ENCODE measurements around the gene LARP4B. TPM values are rescaled to one million over a fixed set of nuclear protein-coding genes. Genes with fewer than 3 reads are reported as not detected.

Gene LARP4B
- total and polyA plus RNA-seq, 2 donors from 2014 or later, result 12.9 to 96.6 TPM

DNA sequence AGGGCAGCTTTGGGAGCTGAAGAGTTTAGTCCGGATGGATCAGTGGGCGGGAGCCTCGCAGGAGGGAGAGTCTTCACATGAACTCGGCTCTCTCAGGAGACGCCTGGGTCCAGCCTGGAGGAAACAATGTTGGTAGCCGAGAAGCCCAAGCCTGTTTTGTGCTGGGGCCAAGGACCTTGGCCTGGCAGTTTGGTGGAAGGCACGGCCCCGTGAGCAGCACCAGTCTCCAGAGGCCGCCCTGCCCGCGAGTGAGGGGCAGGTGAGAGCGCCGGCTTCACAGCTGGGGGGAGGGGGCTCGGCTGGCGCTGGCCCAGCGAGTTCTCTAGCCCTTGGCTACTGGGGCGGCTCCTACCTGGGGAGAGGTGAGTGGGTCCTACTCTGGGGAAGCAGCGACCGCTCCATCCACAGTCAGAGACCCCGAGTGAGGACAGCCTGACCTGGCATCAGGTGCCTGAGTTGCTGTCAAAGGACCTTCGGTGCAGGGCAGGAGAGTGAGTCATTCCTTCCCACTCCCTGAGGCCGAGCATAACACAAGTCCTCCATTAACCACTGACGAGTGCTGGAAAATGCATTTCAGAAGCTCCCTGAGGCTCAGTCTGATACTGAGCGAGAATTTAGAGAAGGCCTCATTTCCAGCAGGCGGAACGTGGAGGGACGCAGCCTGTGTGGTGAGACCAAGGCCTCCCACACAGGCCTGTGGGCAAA lies 152.7 kb downstream of the LARP4B start:
- H3K4me3 ChIP-seq (ENCODE audit: low read length in 3 of 3), result no peak overlapping the region
- TF ChIP-seq, protein P1, sequence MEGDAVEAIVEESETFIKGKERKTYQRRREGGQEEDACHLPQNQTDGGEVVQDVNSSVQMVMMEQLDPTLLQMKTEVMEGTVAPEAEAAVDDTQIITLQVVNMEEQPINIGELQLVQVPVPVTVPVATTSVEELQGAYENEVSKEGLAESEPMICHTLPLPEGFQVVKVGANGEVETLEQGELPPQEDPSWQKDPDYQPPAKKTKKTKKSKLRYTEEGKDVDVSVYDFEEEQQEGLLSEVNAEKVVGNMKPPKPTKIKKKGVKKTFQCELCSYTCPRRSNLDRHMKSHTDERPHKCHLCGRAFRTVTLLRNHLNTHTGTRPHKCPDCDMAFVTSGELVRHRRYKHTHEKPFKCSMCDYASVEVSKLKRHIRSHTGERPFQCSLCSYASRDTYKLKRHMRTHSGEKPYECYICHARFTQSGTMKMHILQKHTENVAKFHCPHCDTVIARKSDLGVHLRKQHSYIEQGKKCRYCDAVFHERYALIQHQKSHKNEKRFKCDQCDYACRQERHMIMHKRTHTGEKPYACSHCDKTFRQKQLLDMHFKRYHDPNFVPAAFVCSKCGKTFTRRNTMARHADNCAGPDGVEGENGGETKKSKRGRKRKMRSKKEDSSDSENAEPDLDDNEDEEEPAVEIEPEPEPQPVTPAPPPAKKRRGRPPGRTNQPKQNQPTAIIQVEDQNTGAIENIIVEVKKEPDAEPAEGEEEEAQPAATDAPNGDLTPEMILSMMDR (IDR thresholded peaks at IDR 0.05; ENCODE audit: borderline replicate concordance, extremely low read depth, insufficient read depth), result no peak
- DNase-seq (no peak), FAIRE-seq (no peak)
- no peaks in the 10 kb centered on the region for H3K9me3 ChIP-seq (ENCODE audit: control insufficient read depth in 2 of 3, insufficient read depth in 1 of 3, low read length in 3 of 3)
- intact Hi-C loops (cut with DNase I), result no loop called here
- H3K9ac ChIP-seq (ENCODE audit: low read length in 3 of 3), result no peak overlapping the region
- H3K4me1 ChIP-seq (ENCODE audit: control insufficient read depth in 2 of 3, insufficient read depth in 2 of 3, low read depth in 1 of 3, low read length in 3 of 3), result no peaks in the 10 kb centered on the region
- H3K36me3 ChIP-seq (ENCODE audit: control insufficient read depth in 2 of 3, insufficient read depth in 3 of 3, low read length in 3 of 3), result no peaks in the 10 kb centered on the region
- no peaks in the 10 kb centered on the region for H3K27me3 ChIP-seq (ENCODE audit: control insufficient read depth, insufficient read depth, low read length)
- H3K27ac ChIP-seq (ENCODE audit: low read depth in 2 of 2, low read length in 2 of 2), result no peak overlapping the region

DNA sequence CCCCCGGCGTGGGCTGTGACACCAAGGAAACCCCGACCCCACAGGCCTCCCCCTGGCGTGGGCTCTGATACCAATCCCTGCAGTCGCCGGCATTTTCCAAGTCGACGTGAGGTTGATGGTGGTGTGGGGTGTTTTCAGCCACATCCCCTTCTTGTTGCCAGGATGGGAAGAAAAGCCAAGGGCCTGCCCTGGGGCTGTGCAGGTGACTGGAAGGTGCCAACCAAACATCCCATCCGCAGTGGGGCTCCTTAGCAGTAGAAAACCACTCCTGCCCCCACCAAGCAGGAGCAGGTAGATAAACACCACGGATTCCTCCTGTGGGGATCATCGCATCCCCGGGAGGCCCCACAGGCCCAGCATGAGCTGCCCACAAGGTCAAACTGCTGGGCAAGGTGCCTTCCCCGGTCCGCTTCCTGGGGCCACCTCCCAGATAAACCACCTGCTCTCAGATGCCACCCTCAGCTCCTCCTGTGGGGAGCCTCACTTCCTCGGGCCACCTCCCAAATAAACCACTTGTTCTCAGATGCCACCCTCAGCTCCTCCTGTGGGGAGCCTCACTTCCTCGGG lies 153.5 kb downstream of the LARP4B start:
- H3K9ac ChIP-seq (ENCODE audit: low read length in 3 of 3), result no peak overlapping the region
- no peaks in the 10 kb centered on the region for H3K27me3 ChIP-seq (ENCODE audit: control insufficient read depth, insufficient read depth, low read length)
- TF ChIP-seq, protein P1 (IDR thresholded peaks at IDR 0.05; ENCODE audit: borderline replicate concordance, extremely low read depth, insufficient read depth), result no peak
- H3K4me1 ChIP-seq (ENCODE audit: control insufficient read depth in 2 of 3, insufficient read depth in 2 of 3, low read depth in 1 of 3, low read length in 3 of 3), result no peaks in the 10 kb centered on the region
- no peak overlapping the region for H3K4me3 ChIP-seq (ENCODE audit: low read length in 3 of 3)
- no peak overlapping the region for H3K27ac ChIP-seq (ENCODE audit: low read depth in 2 of 2, low read length in 2 of 2)
- FAIRE-seq, result no peak
- intact Hi-C loops (cut with DNase I), result no loop called here
- no peaks in the 10 kb centered on the region for H3K36me3 ChIP-seq (ENCODE audit: control insufficient read depth in 2 of 3, insufficient read depth in 3 of 3, low read length in 3 of 3)
- no peak for DNase-seq
- no peaks in the 10 kb centered on the region for H3K9me3 ChIP-seq (ENCODE audit: control insufficient read depth in 2 of 3, insufficient read depth in 1 of 3, low read length in 3 of 3)

DNA sequence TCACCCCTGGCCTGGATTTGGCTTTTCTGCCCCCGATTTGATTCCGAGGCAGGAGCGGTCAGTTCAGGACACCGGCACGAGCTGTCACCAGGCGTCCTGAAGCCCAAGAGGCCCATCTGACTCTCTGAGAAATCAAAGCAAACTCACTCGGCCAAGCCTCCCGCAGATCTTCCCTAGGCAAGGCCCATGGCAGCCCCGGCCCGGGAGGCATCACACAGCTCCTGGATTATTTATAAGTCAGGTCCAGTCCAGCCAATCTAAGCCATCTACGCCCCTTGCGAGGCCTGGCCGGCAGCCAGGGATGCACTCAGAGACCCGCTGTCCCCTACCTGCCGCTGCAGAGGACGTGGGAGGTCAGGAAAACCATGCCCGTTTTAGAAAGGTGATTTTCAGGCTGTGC lies 154.7 kb downstream of the LARP4B start:
- H3K27ac ChIP-seq (ENCODE audit: low read depth in 2 of 2, low read length in 2 of 2), result no peak overlapping the region
- no peaks in the 10 kb centered on the region for H3K27me3 ChIP-seq (ENCODE audit: control insufficient read depth, insufficient read depth, low read length)
- no peak for FAIRE-seq
- no peaks in the 10 kb centered on the region for H3K9me3 ChIP-seq (ENCODE audit: control insufficient read depth in 2 of 3, insufficient read depth in 1 of 3, low read length in 3 of 3)
- intact Hi-C loops (cut with DNase I), result no loop called here
- DNase-seq, result no peak
- H3K4me1 ChIP-seq (ENCODE audit: control insufficient read depth in 2 of 3, insufficient read depth in 2 of 3, low read depth in 1 of 3, low read length in 3 of 3), result no peaks in the 10 kb centered on the region
- H3K9ac ChIP-seq (ENCODE audit: low read length in 3 of 3), result no peak overlapping the region
- TF ChIP-seq, protein P1 (IDR thresholded peaks at IDR 0.05; ENCODE audit: borderline replicate concordance, extremely low read depth, insufficient read depth), result no peak
- H3K4me3 ChIP-seq (ENCODE audit: low read length in 3 of 3), result no peak overlapping the region
- no peaks in the 10 kb centered on the region for H3K36me3 ChIP-seq (ENCODE audit: control insufficient read depth in 2 of 3, insufficient read depth in 3 of 3, low read length in 3 of 3)

All from kidney (tissue), 14 donors.